HG03135 (cell line): ENCODE results near the gene IL1B.
A peak's percentile ranks its signal among the peaks of the same experiment; 100 is the strongest.

Experiments
- ATAC-seq: cut with Tn5 transposase; IDR thresholded peaks from one replicate; pipeline ENCODE4 v1.9.1; 2021; ENCODE audit warnings: mild to moderate bottlenecking, moderate library complexity; ENCODE audit not compliant: unreplicated experiment

Gene IL1B

GRCh38 chr2:112830682-112831512, 5.7 kb downstream of the IL1B start:
- no peak for ATAC-seq

- no peak for ATAC-seq
Observed at GRCh38 chr2:112829961-112830681, 6.5 kb downstream of the IL1B start.

GRCh38 chr2:112829101-112829960, 7.2 kb downstream of the IL1B start:
- ATAC-seq, result no peak

- ATAC-seq, result no peak
Observed at GRCh38 chr2:112828251-112828691, 8.3 kb downstream of the IL1B start.

GRCh38 chr2:112827604-112828185, 8.9 kb downstream of the IL1B start:
- no peak for ATAC-seq

- no peak for ATAC-seq
Observed at GRCh38 chr2:112827009-112827408, 9.6 kb downstream of the IL1B start.

GRCh38 chr2:112825706-112826105, 10.9 kb downstream of the IL1B start:
- ATAC-seq, result no peak

- ATAC-seq, result no peak
Observed at GRCh38 chr2:112824694-112825085, 11.9 kb downstream of the IL1B start.

- peak; percentile 33 for ATAC-seq
Observed at GRCh38 chr2:112821682-112822081, 14.9 kb downstream of the IL1B start.

GRCh38 chr2:112821142-112821541, 15.4 kb downstream of the IL1B start:
- peak; percentile 70 for ATAC-seq

- ATAC-seq, result no peak
Observed at GRCh38 chr2:112820343-112820742, 16.2 kb downstream of the IL1B start.

GRCh38 chr2:112819081-112819480, 17.5 kb downstream of the IL1B start:
- ATAC-seq, result no peak

GRCh38 chr2:112818094-112818902, 18.3 kb downstream of the IL1B start:
- ATAC-seq, result no peak

GRCh38 chr2:112817082-112817689, 19.4 kb downstream of the IL1B start:
- no peak for ATAC-seq

- ATAC-seq, result no peak
Observed at GRCh38 chr2:112814278-112814677, 22.3 kb downstream of the IL1B start.

- no peak for ATAC-seq
Observed at GRCh38 chr2:112813280-112813966, 23.2 kb downstream of the IL1B start.

- no peak for ATAC-seq
Observed at GRCh38 chr2:112812318-112813267, 24.0 kb downstream of the IL1B start.

- ATAC-seq, result no peak
Observed at GRCh38 chr2:112811841-112812306, 24.7 kb downstream of the IL1B start.
